ENCODE data around the gene SLC22A14. TPM values are rescaled to one million over a fixed set of nuclear protein-coding genes. Genes with fewer than 3 reads are reported as not detected.
A peak's percentile ranks its signal among the peaks of the same experiment; 100 is the strongest.
"Not testable (repeated sequence)": the region's sequence is repeated elsewhere in the genome, so short reads cannot be mapped to it uniquely, and the experiment has no call there.

Gene SLC22A14
- polyA plus RNA-seq (2013, experiment 1 of 2): not detected
- not detected for polyA plus RNA-seq (2013, experiment 2 of 2)

- no peaks in the 10 kb centered on the region for H3K9me3 ChIP-seq (ENCODE audit: control insufficient read depth, low read length)
Observed at GRCh38 chr3:38281895-38282686, at the start of gene SLC22A14. Gene SLC22A14 (plus strand): TSS chr3:38282294. CDS start chr3:38306027, 23,733 bp downstream.

DNA sequence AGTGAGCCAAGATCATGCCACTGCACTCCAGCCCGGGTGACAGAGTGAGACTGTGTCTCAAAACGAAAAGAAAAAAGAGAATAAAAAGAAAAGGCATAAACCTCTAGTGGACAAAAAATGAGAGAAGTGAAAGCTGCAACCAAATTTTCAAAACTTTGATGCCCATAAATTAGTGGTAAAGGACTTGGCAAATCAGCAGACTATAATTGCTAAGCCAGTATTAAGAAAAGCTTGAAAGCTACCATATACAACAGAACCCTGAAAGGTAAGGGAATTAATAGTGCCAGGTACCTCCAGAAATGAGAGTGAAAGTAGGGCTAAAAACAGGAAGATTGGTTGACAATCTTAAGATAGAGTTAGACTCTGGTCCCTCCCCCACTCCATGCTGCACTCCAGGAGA, 49.4 kb upstream of the SLC22A14 start:
- H3K4me3 ChIP-seq (ENCODE audit: extremely low read depth, insufficient read depth, low read length, poor library complexity, severe bottlenecking): no peak overlapping the region
- H3K4me1 ChIP-seq (ENCODE audit: control insufficient read depth, insufficient read depth, low read length, poor library complexity, severe bottlenecking): no peaks in the 10 kb centered on the region
- 90 to 94% methylated on average over 2 of the region's 2 CpGs for WGBS, 2 experiments (ENCODE audit: insufficient coverage in 2 of 2)
- H3K36me3 ChIP-seq (ENCODE audit: control insufficient read depth, insufficient read depth, low read length): peaks cover 67% of the 10 kb centered on the region
- H3K27ac ChIP-seq (ENCODE audit: low read depth, low read length, severe bottlenecking): no peak overlapping the region
- H3K9me3 ChIP-seq (ENCODE audit: control insufficient read depth, low read length): no peaks in the 10 kb centered on the region

More at GRCh38 chr3:38281895-38282686, at the start of gene SLC22A14:
- Histone ChIP-seq H3K36me3 (ENCODE audit: control insufficient read depth, insufficient read depth, low read length) (no peaks in the 10 kb centered on the region), H3K4me3 (ENCODE audit: extremely low read depth, insufficient read depth, low read length, poor library complexity, severe bottlenecking) (no peak within 1 kb of the TSS), H3K4me1 (ENCODE audit: control insufficient read depth, insufficient read depth, low read length, poor library complexity, severe bottlenecking) (no peaks in the 10 kb centered on the region), H3K27ac (ENCODE audit: low read depth, low read length, severe bottlenecking) (no peak within 1 kb of the TSS)
- WGBS, 2 experiments (ENCODE audit: insufficient coverage in 2 of 2): 91% methylated on average over 12 of the region's 14 CpGs

DNA sequence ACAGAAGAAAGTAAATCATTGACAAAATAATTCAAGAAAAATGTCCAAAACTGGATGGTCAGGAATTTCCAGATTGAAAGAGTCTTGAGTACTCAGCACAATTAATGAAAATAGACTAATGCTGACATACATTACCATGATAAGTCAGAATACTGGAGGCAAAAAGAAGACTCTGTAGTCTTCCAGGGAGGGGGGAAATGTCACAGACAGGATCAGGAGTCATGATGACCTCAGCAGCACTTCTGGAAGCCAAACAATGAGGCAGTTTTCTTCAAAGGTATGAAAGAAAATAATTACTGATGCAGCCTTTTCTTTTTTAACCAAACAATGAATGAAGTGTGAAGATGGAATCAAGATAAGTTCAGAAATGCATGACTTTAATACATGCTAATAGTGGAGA, 46.6 kb upstream of the SLC22A14 start:
- Histone ChIP-seq H3K36me3 (ENCODE audit: control insufficient read depth, insufficient read depth, low read length) (peaks cover 68% of the 10 kb centered on the region), H3K4me1 (ENCODE audit: control insufficient read depth, insufficient read depth, low read length, poor library complexity, severe bottlenecking) (no peaks in the 10 kb centered on the region), H3K27ac (ENCODE audit: low read depth, low read length, severe bottlenecking) (no peak overlapping the region), H3K9me3 (ENCODE audit: control insufficient read depth, low read length) (no peaks in the 10 kb centered on the region), H3K4me3 (ENCODE audit: extremely low read depth, insufficient read depth, low read length, poor library complexity, severe bottlenecking) (no peak overlapping the region)

GRCh38 chr3:38238416-38239008, 43.6 kb upstream of the SLC22A14 start:
- peaks cover 46% of the 10 kb centered on the region for H3K36me3 ChIP-seq (ENCODE audit: control insufficient read depth, insufficient read depth, low read length)
- H3K4me1 ChIP-seq (ENCODE audit: control insufficient read depth, insufficient read depth, low read length, poor library complexity, severe bottlenecking): no peaks in the 10 kb centered on the region
- H3K9me3 ChIP-seq (ENCODE audit: control insufficient read depth, low read length): no peaks in the 10 kb centered on the region
- H3K27ac ChIP-seq (ENCODE audit: low read depth, low read length, severe bottlenecking): no peak overlapping the region
- WGBS, 2 experiments (ENCODE audit: insufficient coverage in 2 of 2): no CpG with 5 or more reads among the region's 2 CpGs
- no peak overlapping the region for H3K4me3 ChIP-seq (ENCODE audit: extremely low read depth, insufficient read depth, low read length, poor library complexity, severe bottlenecking)

DNA sequence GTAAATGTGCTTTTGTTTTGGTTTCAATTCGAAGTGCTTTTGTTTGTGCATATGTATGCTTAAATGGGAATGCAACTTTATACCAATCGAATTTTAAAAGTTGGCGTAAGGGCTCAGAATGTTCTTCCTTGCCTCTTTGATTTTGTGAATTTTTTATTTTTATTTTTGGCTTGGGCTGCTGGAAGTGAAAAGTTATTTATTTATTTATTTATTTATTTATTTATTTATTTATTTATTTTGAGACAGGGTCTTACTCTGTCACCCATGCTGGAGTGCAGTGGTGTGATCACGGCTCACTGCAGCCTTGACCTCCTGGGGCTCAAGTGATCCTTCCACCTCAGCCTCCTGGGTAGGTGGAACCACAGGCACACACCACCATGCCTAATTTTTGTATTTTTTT, 39.3 kb upstream of the SLC22A14 start:
- WGBS, 2 experiments (ENCODE audit: insufficient coverage in 2 of 2): 90 to 95% methylated on average over 2 to 4 of the region's 4 CpGs
- H3K36me3 ChIP-seq (ENCODE audit: control insufficient read depth, insufficient read depth, low read length): peaks cover 28% of the 10 kb centered on the region

DNA sequence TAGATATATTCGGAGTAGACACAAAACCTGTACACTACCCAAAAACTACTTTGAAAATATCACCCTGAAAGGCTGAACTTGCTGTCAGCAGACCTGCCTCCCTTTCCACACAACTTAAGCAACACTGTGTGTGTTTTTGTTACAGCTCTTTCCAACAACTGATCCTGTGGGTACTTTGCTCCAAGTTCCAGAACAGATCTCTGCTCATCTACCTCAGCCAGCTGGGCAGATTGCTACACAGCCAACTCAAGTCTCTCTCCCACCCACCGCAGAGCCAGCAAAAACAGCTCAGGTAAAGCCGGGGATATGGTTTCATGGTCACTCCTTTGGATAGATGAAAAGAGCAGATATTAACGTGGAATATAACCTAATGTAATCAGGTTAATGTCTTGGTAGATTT, 36.2 kb upstream of the SLC22A14 start:
- H3K27ac ChIP-seq (ENCODE audit: low read depth, low read length, severe bottlenecking): no peak overlapping the region
- H3K36me3 ChIP-seq (ENCODE audit: control insufficient read depth, insufficient read depth, low read length): peaks cover 42% of the 10 kb centered on the region
- peaks cover 12% of the 10 kb centered on the region for H3K4me1 ChIP-seq (ENCODE audit: control insufficient read depth, insufficient read depth, low read length, poor library complexity, severe bottlenecking)
- H3K9me3 ChIP-seq (ENCODE audit: control insufficient read depth, low read length): no peaks in the 10 kb centered on the region
- WGBS, 2 experiments (ENCODE audit: insufficient coverage in 2 of 2): 94 to 100% methylated on average over 2 of the region's 4 CpGs
- H3K4me3 ChIP-seq (ENCODE audit: extremely low read depth, insufficient read depth, low read length, poor library complexity, severe bottlenecking): no peak overlapping the region

More for the DNA sequence above, 39.3 kb upstream of the SLC22A14 start:
- not testable (repeated sequence) for H3K27ac ChIP-seq (ENCODE audit: low read depth, low read length, severe bottlenecking); H3K9me3 ChIP-seq (ENCODE audit: control insufficient read depth, low read length); H3K4me1 ChIP-seq (ENCODE audit: control insufficient read depth, insufficient read depth, low read length, poor library complexity, severe bottlenecking); H3K4me3 ChIP-seq (ENCODE audit: extremely low read depth, insufficient read depth, low read length, poor library complexity, severe bottlenecking)

DNA sequence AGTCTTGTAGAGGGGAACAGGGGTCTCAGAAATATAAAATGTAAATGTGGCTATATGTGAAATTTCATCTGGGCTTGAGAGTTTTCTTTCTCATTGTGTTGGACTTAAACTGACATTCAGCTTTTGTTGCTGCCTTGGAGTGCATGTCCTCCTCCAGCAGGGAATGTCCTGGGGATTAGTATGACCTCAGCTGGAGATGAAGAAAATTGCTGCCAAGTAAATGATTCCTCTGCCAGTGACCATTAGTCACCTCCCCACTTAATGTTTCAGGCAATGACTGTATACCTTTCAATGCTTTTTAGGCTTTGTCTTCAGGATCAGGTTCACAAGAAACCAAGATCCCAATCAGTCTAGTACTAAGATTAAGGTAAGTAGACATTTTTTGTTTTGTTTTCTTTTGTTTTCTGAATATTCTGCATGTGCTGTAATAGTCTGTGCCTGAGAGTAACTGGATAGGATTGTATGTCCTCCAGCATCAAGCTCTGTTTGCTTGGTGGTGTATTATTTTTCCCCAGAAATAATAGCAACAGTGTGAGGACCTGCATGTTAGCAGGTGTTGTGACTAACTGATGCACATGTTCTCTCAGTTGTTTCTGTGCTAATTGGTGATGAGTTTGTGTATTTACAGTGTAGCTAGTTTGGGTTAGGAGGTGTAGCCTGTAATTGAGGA, 34.6 kb upstream of the SLC22A14 start:
- H3K27ac ChIP-seq (ENCODE audit: low read depth, low read length, severe bottlenecking): peak overlapping the region; percentile 48
- H3K36me3 ChIP-seq (ENCODE audit: control insufficient read depth, insufficient read depth, low read length): peaks cover 58% of the 10 kb centered on the region
- H3K4me3 ChIP-seq (ENCODE audit: extremely low read depth, insufficient read depth, low read length, poor library complexity, severe bottlenecking): no peak overlapping the region
- no peaks in the 10 kb centered on the region for H3K9me3 ChIP-seq (ENCODE audit: control insufficient read depth, low read length)
- H3K4me1 ChIP-seq (ENCODE audit: control insufficient read depth, insufficient read depth, low read length, poor library complexity, severe bottlenecking): peaks cover 12% of the 10 kb centered on the region

- no peaks in the 10 kb centered on the region for H3K9me3 ChIP-seq (ENCODE audit: control insufficient read depth, low read length)
- H3K36me3 ChIP-seq (ENCODE audit: control insufficient read depth, insufficient read depth, low read length): peaks cover 83% of the 10 kb centered on the region
- 100% methylated on average over 2 of the region's 2 CpGs; no CpG with 5 or more reads in 1 of the 2 experiments for WGBS, 2 experiments (ENCODE audit: insufficient coverage in 2 of 2)
- H3K27ac ChIP-seq (ENCODE audit: low read depth, low read length, severe bottlenecking): no peak overlapping the region
- peaks cover 12% of the 10 kb centered on the region for H3K4me1 ChIP-seq (ENCODE audit: control insufficient read depth, insufficient read depth, low read length, poor library complexity, severe bottlenecking)
- no peak overlapping the region for H3K4me3 ChIP-seq (ENCODE audit: extremely low read depth, insufficient read depth, low read length, poor library complexity, severe bottlenecking)
Observed at GRCh38 chr3:38250198-38250597, 31.9 kb upstream of the SLC22A14 start.

GRCh38 chr3:38251197-38251596, 30.9 kb upstream of the SLC22A14 start:
- no peaks in the 10 kb centered on the region for H3K9me3 ChIP-seq (ENCODE audit: control insufficient read depth, low read length)
- H3K4me1 ChIP-seq (ENCODE audit: control insufficient read depth, insufficient read depth, low read length, poor library complexity, severe bottlenecking): peaks cover 12% of the 10 kb centered on the region
- peaks cover 77% of the 10 kb centered on the region for H3K36me3 ChIP-seq (ENCODE audit: control insufficient read depth, insufficient read depth, low read length)
- H3K4me3 ChIP-seq (ENCODE audit: extremely low read depth, insufficient read depth, low read length, poor library complexity, severe bottlenecking): no peak overlapping the region
- 96 to 100% methylated on average over 3 to 4 of the region's 4 CpGs for WGBS, 2 experiments (ENCODE audit: insufficient coverage in 2 of 2)
- no peak overlapping the region for H3K27ac ChIP-seq (ENCODE audit: low read depth, low read length, severe bottlenecking)

DNA sequence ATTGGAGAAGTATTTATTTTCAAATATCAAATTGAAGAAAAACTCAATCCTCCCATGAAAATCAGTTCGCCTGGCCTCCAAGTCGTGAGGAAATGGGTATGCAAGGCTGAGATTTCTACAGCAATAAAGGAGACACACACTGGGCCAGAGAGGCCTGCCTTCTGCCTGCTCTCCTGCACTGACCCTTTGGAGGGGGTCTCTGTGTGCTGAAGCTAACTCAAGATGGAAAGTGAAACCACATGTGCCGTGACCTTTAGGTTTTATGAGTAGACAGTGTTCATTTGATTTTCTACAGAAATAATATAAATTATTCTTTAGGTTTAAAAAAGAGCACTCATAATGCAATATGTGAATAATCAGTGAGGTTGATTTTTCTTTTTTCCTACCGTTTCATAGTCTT, 28.4 kb upstream of the SLC22A14 start:
- no peak overlapping the region for H3K4me3 ChIP-seq (ENCODE audit: extremely low read depth, insufficient read depth, low read length, poor library complexity, severe bottlenecking)
- no peaks in the 10 kb centered on the region for H3K4me1 ChIP-seq (ENCODE audit: control insufficient read depth, insufficient read depth, low read length, poor library complexity, severe bottlenecking)
- no peaks in the 10 kb centered on the region for H3K9me3 ChIP-seq (ENCODE audit: control insufficient read depth, low read length)
- H3K36me3 ChIP-seq (ENCODE audit: control insufficient read depth, insufficient read depth, low read length): peaks cover 62% of the 10 kb centered on the region
- WGBS, 2 experiments (ENCODE audit: insufficient coverage in 2 of 2): 100% methylated on average over 1 of the region's 4 CpGs; no CpG with 5 or more reads in 1 of the 2 experiments
- H3K27ac ChIP-seq (ENCODE audit: low read depth, low read length, severe bottlenecking): no peak overlapping the region

All from mesodermal cell (in vitro differentiated cells).